Measurements from ENCODE around the gene EDEM1.
"Not testable (repeated sequence)": the region's sequence is repeated elsewhere in the genome, so short reads cannot be mapped to it uniquely, and the experiment has no call there.

EDEM1 gene

DNA sequence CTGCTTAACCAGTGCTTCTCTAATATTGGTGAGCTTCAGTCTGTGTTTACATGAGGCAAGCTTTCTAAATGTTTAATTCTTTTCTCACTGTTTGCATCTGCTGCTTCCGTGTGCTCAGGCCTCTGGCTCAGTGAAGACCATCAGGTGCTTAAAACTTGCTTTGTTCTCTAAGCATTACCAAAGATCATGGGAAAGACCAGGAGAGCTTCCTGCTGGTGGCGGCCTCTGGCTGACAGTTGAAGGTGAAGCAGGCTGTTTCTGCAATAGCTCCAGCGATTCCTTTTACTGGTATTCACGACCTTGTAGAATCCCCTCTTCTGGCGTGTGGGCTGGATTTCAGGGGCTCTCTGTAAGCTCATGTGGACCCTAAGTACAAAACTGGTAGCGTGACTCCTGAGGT is 45.1 kb downstream of the EDEM1 start:
- peak; percentile 22 for DNase-seq (ENCODE audit: low read depth, low spot score)

DNA sequence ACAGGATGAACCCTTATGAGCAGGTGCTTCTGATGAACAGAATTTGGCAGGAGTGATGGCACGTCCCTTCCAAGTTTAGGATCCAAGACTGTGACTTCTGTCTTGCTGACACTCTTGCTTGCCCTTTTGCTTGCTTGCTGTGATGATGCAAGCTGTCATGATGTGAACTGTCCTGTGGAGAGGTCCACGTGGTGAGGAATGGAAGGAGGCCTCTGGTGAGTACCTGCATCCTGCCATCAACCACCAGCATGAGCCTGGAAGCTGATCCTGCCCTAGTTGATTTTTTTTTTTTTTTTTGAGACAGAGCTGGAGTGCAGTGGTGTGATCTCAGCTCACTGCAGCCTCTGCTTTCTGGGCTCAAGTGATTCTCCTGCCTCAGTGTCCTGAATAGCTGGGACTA is 45.5 kb downstream of the EDEM1 start:
- DNase-seq (ENCODE audit: low read depth, low spot score) = no peak

DNA sequence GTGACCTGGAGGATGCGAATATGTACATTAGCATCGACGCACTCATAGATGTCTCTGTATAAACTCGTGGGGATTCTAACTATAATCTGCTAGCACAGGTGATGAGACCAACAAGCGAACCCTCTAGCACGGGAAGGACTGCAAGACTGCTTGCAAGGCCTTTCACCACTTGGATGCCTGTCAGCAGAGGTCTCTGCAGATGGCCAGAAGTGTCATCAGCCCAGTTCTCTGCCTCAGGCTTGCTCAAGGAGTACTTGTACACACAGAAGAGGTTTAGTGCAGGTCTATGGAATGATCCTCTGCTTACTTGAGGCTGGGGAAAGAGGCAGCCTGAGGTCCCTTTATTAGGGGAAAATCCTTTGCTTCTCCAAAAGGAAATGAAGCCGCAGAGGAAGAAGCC is 48.1 kb downstream of the EDEM1 start:
- no peak for DNase-seq (ENCODE audit: low read depth, low spot score)

GRCh38 chr3:5238545-5238944 is 51.0 kb downstream of the EDEM1 start:
- DNase-seq (ENCODE audit: low read depth, low spot score) = no peak

DNA sequence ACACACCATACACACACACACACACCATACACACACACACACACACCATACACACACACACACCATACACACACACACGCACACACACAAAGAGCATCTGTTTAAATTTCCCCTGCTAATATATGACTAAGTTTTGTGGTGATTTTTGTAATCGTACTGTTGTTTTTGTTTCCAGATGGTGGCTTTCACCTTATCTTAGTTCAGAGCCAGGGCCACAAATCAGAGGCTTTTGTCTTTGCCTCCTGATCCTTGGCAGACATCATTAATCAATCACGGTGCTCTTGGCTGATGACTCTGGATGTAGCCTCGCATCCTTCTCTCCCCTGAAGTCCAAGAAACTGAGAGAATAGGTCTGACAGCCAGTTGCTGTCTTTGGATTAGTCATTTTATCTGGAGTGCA is 52.1 kb downstream of the EDEM1 start:
- DNase-seq (ENCODE audit: low read depth, low spot score) = no peak

GRCh38 chr3:5240740-5241139 is 53.2 kb downstream of the EDEM1 start:
- DNase-seq (ENCODE audit: low read depth, low spot score) = no peak

GRCh38 chr3:5242785-5243184 is 55.3 kb downstream of the EDEM1 start:
- not testable (repeated sequence) for DNase-seq (ENCODE audit: low read depth, low spot score)

- DNase-seq (ENCODE audit: low read depth, low spot score) = no peak
These were observed 58.4 kb downstream of the EDEM1 start for GRCh38 chr3:5245927-5246326.

DNA sequence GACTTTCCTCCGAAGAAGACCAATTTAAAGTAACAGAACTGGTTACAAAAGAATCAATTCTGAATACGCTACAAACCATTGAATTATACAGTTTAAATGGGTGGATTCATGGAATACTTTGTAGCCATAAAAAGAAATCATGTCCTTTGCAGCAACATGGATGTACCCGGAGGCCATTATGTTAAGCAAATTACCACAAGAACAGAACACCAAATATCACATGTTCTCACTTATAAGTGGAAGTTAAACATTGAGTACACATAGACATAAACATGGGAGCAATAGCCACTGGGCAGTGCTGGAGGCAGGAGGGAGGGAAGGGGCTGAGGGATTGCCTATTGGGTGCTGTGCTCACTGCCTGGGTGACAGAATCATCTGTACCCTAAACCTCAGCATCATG is 61.3 kb downstream of the EDEM1 start:
- no peak for DNase-seq (ENCODE audit: low read depth, low spot score)

DNA sequence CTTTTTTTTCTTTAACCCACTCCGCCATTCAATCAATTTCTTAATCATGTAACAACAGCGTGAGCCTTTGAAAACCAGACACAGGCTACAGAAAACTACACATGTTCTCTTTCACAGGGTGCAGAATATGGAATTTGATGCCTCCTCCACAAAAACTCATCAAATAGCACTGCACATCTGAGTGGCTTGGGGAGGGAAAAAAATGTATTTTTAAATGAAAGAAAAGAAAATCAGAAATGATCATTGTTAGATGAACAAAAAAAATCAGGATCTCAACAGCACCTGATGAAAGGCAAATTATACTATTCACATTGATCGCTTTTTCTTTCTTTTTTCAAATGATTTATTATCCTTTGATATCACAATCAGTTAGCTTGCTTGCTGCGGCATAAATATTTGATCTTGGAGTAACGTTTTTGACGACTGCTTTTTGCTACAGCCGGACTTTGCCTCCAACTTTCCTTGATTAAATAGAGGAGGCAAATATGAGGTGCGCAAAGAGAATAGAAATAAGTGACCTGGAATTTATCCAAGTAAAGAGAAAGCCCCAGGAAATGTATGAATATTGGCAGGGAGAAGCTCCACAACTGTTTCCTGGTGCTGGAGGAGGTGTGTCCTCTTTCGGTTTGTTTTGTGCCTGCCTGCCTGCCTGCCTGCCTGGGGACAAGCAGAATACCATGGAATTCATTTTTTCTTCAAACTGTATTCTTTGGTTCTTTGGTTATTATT is 63.1 kb downstream of the EDEM1 start:
- DNase-seq (ENCODE audit: low read depth, low spot score) = no peak

DNA sequence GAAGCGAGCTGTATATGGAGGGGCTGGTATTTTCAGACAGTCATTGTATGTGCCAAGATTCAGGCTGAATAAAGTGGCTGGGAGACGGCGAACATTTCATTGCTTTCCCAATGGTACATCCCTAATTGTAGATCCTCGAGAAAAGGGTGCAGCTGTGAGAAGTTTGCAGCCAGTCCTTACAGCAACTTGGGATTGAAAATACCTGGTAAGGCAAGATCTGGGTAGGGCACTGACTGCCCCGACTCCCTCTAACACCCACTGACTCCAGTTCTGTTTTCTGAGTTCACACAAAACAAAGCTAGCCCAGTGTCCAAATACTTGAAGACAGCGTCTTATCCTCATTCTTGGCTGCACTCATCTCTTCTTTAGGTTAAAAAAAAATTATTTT is 63.7 kb downstream of the EDEM1 start:
- no peak for DNase-seq (ENCODE audit: low read depth, low spot score)

- DNase-seq (ENCODE audit: low read depth, low spot score) = no peak
These were observed 64.6 kb downstream of the EDEM1 start for GRCh38 chr3:5252131-5252530.

GRCh38 chr3:5254281-5255048 is 67.0 kb downstream of the EDEM1 start:
- DNase-seq (ENCODE audit: low read depth, low spot score) = no peak

GRCh38 chr3:5255404-5256344 is 68.2 kb downstream of the EDEM1 start:
- no peak for DNase-seq (ENCODE audit: low read depth, low spot score)

DNA sequence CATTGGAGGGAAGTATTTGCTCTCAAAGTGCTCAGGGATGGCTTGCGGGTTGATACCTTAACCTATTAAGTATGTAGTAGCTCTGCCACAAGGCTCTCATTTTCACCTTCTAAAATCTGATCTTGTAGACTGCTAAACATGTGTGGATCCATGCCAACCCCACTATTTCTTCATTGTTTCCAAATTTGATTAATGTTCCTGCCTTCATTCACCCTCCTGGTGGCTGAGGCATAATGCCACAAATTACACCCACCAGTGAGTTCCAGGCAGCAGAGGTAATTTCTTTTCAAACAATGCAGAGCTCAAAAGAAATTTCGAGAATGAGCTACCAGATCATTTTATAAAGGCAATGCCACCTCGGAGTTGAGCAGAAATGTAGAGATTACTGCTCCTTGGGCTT is 71.0 kb downstream of the EDEM1 start:
- DNase-seq (ENCODE audit: low read depth, low spot score) = no peak

DNA sequence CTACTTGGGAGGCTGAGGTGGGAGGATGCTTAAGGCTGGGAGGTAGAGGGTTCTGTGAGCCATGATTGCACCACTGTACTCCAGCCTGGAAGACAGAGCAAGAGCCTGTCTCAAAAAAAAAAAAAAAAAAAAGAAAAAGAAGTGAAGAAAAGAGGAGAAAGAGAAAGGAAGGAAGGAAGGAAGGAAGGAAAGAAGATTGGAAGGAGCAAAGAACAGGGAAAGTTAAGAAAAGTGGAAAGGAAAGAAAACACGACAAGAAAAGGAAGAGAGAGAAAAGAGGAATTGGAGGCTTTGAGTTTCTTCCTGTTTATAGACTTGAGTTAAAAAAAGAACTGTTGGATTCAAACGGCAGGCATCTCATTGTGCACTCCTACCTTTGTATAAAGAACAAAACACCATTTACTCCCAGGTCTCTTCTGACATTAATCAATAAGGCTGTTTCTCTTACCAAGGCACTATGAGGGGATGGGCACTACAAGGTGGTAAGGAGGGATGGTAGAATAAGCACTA is 73.5 kb downstream of the EDEM1 start:
- DNase-seq (ENCODE audit: low read depth, low spot score) = no peak

- DNase-seq (ENCODE audit: low read depth, low spot score) = no peak
These were observed 75.0 kb downstream of the EDEM1 start for GRCh38 chr3:5262507-5262906.

DNA sequence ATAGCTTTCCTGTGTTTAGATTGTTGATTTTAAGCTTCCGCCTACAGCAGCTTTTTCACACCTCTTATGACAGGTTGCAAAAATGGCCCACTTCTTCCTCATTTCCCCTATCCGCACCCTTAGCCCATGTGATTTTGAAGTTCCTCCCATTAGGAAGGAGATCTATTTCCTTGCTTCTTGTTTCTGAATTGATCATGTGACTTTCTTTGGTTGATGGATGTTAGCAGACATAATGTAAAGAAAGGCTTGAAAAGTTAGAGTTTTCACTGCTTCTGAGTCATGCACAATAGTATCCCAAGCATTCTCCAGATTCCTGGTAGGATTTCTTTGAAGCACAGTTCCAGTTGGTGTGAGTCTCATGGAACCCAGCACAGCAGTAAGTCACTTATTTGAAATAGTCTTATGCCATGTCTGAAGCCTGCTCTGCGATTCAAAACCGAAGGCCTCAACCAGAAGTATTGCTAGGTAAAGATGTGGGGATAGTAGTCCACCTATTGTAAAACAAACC is 76.6 kb downstream of the EDEM1 start:
- DNase-seq (ENCODE audit: low read depth, low spot score) = no peak

GRCh38 chr3:5264896-5265770 is 77.6 kb downstream of the EDEM1 start:
- no peak for DNase-seq (ENCODE audit: low read depth, low spot score)

DNA sequence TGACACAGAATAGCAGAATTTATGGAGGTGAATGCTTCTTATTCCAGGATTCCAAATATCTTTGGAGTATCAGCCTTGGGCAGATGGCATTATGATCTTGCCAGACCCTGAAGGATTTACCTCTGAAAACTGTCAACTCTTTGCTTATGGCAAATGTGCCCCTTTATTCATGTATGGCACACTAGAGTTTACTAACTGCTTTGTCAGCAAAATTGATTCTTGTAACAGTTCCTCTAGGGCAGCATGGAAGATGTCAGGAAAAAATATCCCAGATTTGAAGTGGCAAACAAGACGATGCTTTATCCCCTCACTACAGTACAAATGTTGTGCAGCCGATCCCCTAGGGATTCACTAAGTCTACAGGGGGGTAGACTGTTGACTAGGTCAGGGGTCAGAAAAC is 79.7 kb downstream of the EDEM1 start:
- no peak for DNase-seq (ENCODE audit: low read depth, low spot score)

DNA sequence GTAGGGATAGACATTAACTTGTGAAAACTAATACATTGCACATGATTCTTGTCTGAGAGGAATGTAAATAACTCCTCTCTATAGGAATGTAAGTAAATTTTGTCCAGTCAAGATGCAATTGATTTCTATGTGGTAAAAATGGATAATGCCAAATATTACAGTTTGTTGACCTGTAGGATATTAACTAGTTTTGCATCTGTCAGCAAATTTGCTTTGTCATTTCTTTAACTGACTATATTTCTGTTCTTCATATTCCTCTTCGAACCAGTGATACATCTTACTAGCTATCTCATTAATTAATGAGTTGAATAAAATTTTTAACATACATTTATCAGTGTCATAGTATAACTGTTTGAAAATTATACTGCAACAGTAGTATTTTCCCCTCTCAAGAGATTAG is 80.4 kb downstream of the EDEM1 start:
- DNase-seq (ENCODE audit: low read depth, low spot score) = no peak

Data from ELF-1 (cell line).